Measurements from ENCODE around the gene PALS1. TPM values are rescaled to one million over a fixed set of nuclear protein-coding genes. Genes with fewer than 3 reads are reported as not detected.
A peak's percentile ranks its signal among the peaks of the same experiment; 100 is the strongest.

PALS1 gene
- total RNA-seq, 1 donor from 2014 or later = 30.1 TPM

DNA sequence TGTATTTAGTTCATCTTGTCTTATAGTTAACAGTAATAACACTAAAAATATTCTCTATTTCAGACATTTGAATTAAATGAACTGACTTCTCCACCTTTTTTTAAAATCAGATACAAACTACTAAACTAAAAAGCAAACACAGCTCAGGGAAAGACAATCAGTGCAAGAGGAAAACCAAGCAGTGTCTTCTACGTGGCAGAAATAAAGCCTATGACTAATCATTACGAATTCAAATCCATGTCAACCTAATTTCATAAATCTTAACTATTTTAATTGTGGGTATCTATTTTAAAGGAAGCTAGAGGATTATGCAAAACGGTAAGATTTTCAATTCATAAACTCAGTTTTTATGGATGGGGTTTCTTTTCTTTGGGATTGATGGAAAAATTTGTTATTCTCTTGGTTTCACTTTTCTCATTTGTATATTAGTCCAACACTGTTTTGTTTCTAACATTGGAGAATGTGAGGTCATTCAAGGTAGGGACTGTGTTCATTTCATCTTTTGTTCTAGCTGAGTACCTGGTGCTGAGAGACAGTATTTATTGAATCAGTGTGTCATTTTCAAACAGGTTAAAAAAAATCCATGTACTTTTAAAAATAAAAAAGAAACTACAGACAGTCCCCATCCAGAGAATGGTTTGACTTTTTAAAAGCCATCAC is 12.8 kb upstream of the PALS1 start:
- Mint-ChIP-seq H3K9me3 (ENCODE audit: low read depth) (no peaks in the 10 kb centered on the region), H3K27ac (no peak overlapping the region), H3K4me3 (ENCODE audit: low read depth) (no peak overlapping the region), H3K27me3 (no peaks in the 10 kb centered on the region), H3K4me1 (ENCODE audit: low read depth) (peaks cover 2% of the 10 kb centered on the region), H3K36me3 (ENCODE audit: insufficient read depth) (no peaks in the 10 kb centered on the region)
- TF ChIP-seq, protein P1, sequence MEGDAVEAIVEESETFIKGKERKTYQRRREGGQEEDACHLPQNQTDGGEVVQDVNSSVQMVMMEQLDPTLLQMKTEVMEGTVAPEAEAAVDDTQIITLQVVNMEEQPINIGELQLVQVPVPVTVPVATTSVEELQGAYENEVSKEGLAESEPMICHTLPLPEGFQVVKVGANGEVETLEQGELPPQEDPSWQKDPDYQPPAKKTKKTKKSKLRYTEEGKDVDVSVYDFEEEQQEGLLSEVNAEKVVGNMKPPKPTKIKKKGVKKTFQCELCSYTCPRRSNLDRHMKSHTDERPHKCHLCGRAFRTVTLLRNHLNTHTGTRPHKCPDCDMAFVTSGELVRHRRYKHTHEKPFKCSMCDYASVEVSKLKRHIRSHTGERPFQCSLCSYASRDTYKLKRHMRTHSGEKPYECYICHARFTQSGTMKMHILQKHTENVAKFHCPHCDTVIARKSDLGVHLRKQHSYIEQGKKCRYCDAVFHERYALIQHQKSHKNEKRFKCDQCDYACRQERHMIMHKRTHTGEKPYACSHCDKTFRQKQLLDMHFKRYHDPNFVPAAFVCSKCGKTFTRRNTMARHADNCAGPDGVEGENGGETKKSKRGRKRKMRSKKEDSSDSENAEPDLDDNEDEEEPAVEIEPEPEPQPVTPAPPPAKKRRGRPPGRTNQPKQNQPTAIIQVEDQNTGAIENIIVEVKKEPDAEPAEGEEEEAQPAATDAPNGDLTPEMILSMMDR (IDR thresholded peaks at IDR 0.05; ENCODE audit: unreplicated experiment) = no peak
- no peak for DNase-seq (ENCODE audit: low spot score, unreplicated experiment)

GRCh38 chr14:67232066-67232465 is 9.2 kb upstream of the PALS1 start:
- TF ChIP-seq, protein P1 (IDR thresholded peaks at IDR 0.05; ENCODE audit: unreplicated experiment) = no peak
- H3K27ac Mint-ChIP-seq = no peak overlapping the region
- no peaks in the 10 kb centered on the region for H3K9me3 Mint-ChIP-seq (ENCODE audit: low read depth)
- H3K36me3 Mint-ChIP-seq (ENCODE audit: insufficient read depth) = no peaks in the 10 kb centered on the region
- no peaks in the 10 kb centered on the region for H3K27me3 Mint-ChIP-seq
- peaks cover 2% of the 10 kb centered on the region for H3K4me1 Mint-ChIP-seq (ENCODE audit: low read depth)
- DNase-seq (ENCODE audit: low spot score, unreplicated experiment) = no peak
- H3K4me3 Mint-ChIP-seq (ENCODE audit: low read depth) = no peak overlapping the region

DNA sequence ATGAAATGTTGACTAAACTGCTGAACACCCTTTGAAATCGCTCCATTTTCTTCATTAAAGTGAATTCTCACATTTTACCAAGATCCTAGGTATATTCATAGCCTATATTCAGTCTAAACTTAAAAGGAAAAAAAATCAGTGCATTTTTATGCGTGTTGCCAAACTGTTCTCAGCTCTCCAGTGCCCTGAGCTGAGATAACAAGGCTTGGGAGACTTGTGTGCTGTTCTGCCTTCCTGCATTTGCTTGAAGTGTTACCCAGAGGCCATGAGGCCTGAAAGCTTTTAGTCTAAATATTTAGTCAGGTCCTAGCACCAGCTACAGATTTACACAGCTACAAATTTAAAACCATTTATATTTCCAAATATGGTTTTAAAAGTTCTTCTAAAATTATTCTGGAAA is 8.6 kb upstream of the PALS1 start:
- H3K36me3 Mint-ChIP-seq (ENCODE audit: insufficient read depth) = no peaks in the 10 kb centered on the region
- H3K4me3 Mint-ChIP-seq (ENCODE audit: low read depth) = no peak overlapping the region
- DNase-seq (ENCODE audit: low spot score, unreplicated experiment) = no peak
- TF ChIP-seq, protein P1 (IDR thresholded peaks at IDR 0.05; ENCODE audit: unreplicated experiment) = no peak
- H3K27me3 Mint-ChIP-seq = no peaks in the 10 kb centered on the region
- peaks cover 2% of the 10 kb centered on the region for H3K4me1 Mint-ChIP-seq (ENCODE audit: low read depth)
- no peak overlapping the region for H3K27ac Mint-ChIP-seq
- H3K9me3 Mint-ChIP-seq (ENCODE audit: low read depth) = no peaks in the 10 kb centered on the region

- TF ChIP-seq, protein P1 (IDR thresholded peaks at IDR 0.05; ENCODE audit: unreplicated experiment) = no peak
- H3K4me1 Mint-ChIP-seq (ENCODE audit: low read depth) = peaks cover 12% of the 10 kb centered on the region
- H3K27ac Mint-ChIP-seq = no peak overlapping the region
- H3K36me3 Mint-ChIP-seq (ENCODE audit: insufficient read depth) = no peaks in the 10 kb centered on the region
- DNase-seq (ENCODE audit: low spot score, unreplicated experiment) = no peak
- H3K4me3 Mint-ChIP-seq (ENCODE audit: low read depth) = no peak overlapping the region
- no peaks in the 10 kb centered on the region for H3K9me3 Mint-ChIP-seq (ENCODE audit: low read depth)
- H3K27me3 Mint-ChIP-seq = peaks cover 13% of the 10 kb centered on the region
Observed at GRCh38 chr14:67237591-67237990, 3.6 kb upstream of the PALS1 start.

DNA sequence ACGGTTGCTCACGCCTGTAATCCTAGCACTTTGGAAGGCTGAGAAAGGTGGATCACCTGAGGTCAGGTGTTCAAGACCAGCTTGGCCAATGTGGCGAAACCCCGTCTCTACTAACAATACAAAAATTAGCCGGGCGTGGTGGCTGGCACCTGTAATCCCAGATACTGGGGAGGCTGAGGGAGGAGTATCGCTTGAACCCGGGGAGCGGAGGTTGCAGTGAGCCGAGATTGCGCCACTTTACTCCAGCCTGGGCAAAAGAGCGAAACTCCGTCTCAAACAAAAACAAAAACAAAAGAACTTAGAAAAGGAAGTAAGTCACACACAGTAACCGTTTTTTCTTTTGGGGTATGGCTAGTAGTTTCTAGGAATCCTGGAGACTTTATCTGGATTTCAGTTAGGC is 1.7 kb upstream of the PALS1 start:
- DNase-seq (ENCODE audit: low spot score, unreplicated experiment) = no peak
- TF ChIP-seq, protein P1 (IDR thresholded peaks at IDR 0.05; ENCODE audit: unreplicated experiment) = no peak
- peaks cover 17% of the 10 kb centered on the region for H3K4me1 Mint-ChIP-seq (ENCODE audit: low read depth)
- H3K36me3 Mint-ChIP-seq (ENCODE audit: insufficient read depth) = no peaks in the 10 kb centered on the region
- peak overlapping the region; percentile 89 for H3K4me3 Mint-ChIP-seq (ENCODE audit: low read depth)
- no peaks in the 10 kb centered on the region for H3K9me3 Mint-ChIP-seq (ENCODE audit: low read depth)
- no peak overlapping the region for H3K27ac Mint-ChIP-seq
- peaks cover 13% of the 10 kb centered on the region for H3K27me3 Mint-ChIP-seq

All from progenitor cell of endocrine pancreas (in vitro differentiated cells).